Progenitor cell of endocrine pancreas (in vitro differentiated cells): Measurements from ENCODE around the gene NYAP1. TPM values are rescaled to one million over a fixed set of nuclear protein-coding genes. Genes with fewer than 3 reads are reported as not detected.

Source experiments
- DNase-seq: peaks from one replicate; pipeline ENCODE4 v3.0.0; 2021; ENCODE audit warnings: low spot score; ENCODE audit not compliant: unreplicated experiment
- H3K27ac Mint-ChIP-seq: 2 replicates; pipeline ENCODE4 v1.8.0; 2021; ENCODE audit warnings: mild to moderate bottlenecking, moderate library complexity, mixed read lengths
- H3K27me3 Mint-ChIP-seq: 2 replicates; pipeline ENCODE4 v1.8.0; 2021; ENCODE audit warnings: mixed read lengths
- H3K36me3 Mint-ChIP-seq: 2 replicates; pipeline ENCODE4 v1.8.0; 2022; ENCODE audit warnings: mixed read lengths; ENCODE audit not compliant: insufficient read depth
- H3K4me1 Mint-ChIP-seq: 2 replicates; pipeline ENCODE4 v1.8.0; 2021; ENCODE audit warnings: low read depth, mixed read lengths
- H3K4me3 Mint-ChIP-seq: 2 replicates; pipeline ENCODE4 v1.8.0; 2021; ENCODE audit warnings: low read depth, mild to moderate bottlenecking, moderate library complexity, mixed read lengths
- H3K9me3 Mint-ChIP-seq: 2 replicates; pipeline ENCODE4 v1.8.0; 2021; ENCODE audit warnings: low read depth, mixed read lengths
- CTCF ChIP-seq: fragments of 200-600 bp; sonication (generic); IDR thresholded peaks from one replicate; pipeline ENCODE4 v1.5.0; 2021; ENCODE audit warnings: antibody characterized with exemption, mild to moderate bottlenecking; ENCODE audit not compliant: unreplicated experiment
- total RNA-seq: library from RNA; stranded (reverse); gene quantifications from 2 replicates; pipeline ENCODE4 v1.2.1, GENCODE V29; 2021

NYAP1 gene
- total RNA-seq, 1 donor from 2014 or later = 4.9 TPM

- Mint-ChIP-seq H3K4me3 (no peak overlapping the region), H3K36me3 (no peaks in the 10 kb centered on the region), H3K27me3 (no peaks in the 10 kb centered on the region), H3K9me3 (no peaks in the 10 kb centered on the region), H3K27ac (no peak overlapping the region), H3K4me1 (no peaks in the 10 kb centered on the region)
- DNase-seq = no peak
- TF ChIP-seq CTCF = no peak
Measured at GRCh38 chr7:100465299-100465698, 18.4 kb upstream of the NYAP1 start.

DNA sequence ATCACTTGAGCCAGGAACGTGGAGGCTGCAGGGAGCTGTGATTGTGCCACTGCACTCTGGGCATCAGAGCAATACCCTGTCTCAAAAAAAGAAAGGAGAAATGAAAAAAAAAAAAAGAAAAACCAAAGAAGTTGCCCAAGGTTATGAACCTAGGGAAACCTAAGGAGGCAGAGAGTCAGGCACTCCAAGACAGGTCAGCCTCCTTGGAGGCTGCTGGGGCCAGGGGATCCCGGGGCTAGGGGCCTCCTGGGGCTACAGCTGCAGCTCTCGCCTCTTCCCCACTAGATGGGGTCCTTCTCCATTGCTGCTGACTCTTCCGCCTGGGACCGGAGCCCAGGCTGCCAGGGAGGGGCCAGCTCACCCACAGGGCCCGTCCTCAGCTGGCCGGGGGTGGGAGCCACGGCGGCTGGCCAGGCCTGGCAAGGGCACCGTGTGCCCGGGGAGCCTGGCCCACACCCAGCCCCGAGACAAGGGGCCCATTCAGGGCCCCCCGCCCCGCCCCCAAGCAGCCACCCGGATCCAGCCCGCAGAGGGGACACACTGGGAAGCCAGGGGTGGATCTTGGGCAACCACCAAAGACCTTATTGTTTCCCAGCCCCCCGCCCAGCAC lies 17.9 kb upstream of the NYAP1 start:
- no peak for DNase-seq
- peak; percentile 58 for TF ChIP-seq CTCF
- H3K27me3 Mint-ChIP-seq = no peaks in the 10 kb centered on the region
- no peaks in the 10 kb centered on the region for H3K4me1 Mint-ChIP-seq
- no peak overlapping the region for H3K4me3 Mint-ChIP-seq
- no peaks in the 10 kb centered on the region for H3K9me3 Mint-ChIP-seq
- H3K36me3 Mint-ChIP-seq = no peaks in the 10 kb centered on the region
- H3K27ac Mint-ChIP-seq = no peak overlapping the region

GRCh38 chr7:100466653-100467605 lies 16.8 kb upstream of the NYAP1 start:
- no peaks in the 10 kb centered on the region for H3K9me3 Mint-ChIP-seq

DNA sequence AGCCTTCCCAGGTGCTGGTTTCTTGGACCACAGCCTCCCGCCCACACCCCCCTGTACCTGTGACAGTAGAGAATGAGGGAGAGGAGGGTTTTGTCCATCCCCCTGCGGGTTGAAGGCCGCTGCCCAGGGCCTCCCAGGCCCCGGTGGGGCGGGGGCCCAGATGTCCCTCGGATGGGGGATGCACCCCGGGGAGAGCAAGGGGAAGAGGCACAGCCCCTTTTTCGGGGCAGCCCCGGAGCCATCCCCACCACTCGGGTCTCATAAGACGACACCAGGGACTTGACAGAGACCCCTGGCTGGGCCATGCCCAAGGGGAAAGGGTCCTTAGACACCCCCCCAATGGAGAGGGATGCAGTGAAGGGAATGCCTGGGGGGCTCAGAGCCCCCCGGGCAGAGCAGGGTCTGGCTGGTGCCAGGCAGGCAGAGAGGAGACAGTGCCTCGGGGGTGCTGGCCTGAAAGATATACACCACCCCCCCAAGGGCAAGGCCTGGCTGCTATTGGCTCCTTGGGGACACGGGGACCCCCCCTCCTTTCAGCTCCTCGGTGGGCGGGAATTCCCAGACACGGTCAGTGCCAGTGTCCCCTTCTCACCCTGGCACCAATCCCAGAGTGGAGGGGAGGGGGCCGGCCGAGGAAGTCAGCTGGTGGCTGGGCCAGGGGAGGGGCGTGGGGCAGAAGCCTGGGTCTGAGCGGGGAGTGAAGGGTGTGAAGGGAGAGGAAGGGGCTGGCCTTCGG lies 15.9 kb upstream of the NYAP1 start:
- TF ChIP-seq CTCF = no peak
- no peak overlapping the region for H3K4me3 Mint-ChIP-seq

More at GRCh38 chr7:100466653-100467605, 16.8 kb upstream of the NYAP1 start:
- no peak for TF ChIP-seq CTCF
- Mint-ChIP-seq H3K27ac (no peak overlapping the region), H3K36me3 (no peaks in the 10 kb centered on the region), H3K27me3 (no peaks in the 10 kb centered on the region), H3K4me1 (no peaks in the 10 kb centered on the region), H3K4me3 (no peak overlapping the region)
- no peak for DNase-seq

More for the DNA sequence above, 15.9 kb upstream of the NYAP1 start:
- H3K27me3 Mint-ChIP-seq = no peaks in the 10 kb centered on the region
- H3K4me1 Mint-ChIP-seq = no peaks in the 10 kb centered on the region
- H3K36me3 Mint-ChIP-seq = no peaks in the 10 kb centered on the region
- no peak for DNase-seq
- H3K27ac Mint-ChIP-seq = no peak overlapping the region
- H3K9me3 Mint-ChIP-seq = no peaks in the 10 kb centered on the region
